H1 (cell line): ENCODE data around the gene TJP2. TPM values are rescaled to one million over a fixed set of nuclear protein-coding genes. Genes with fewer than 3 reads are reported as not detected.

ENCODE experiments used
- EZH2 ChIP-seq: fragments of 200-600 bp; sonication (generic); IDR thresholded peaks from 2 replicates; pipeline ENCODE4 v1.7.1; 2012; ENCODE audit warnings: low read depth, mild to moderate bottlenecking, moderate library complexity, low read length, inconsistent platforms; ENCODE audit not compliant: severe bottlenecking
- GTF2F1 ChIP-seq: IDR thresholded peaks from 2 replicates; pipeline ENCODE4 v1.6.1; 2012; ENCODE audit warnings: low read depth, low read length, improper control_type of control experiment, borderline replicate concordance
- KDM1A ChIP-seq: fragments of 200-600, 300-600 bp; sonication (generic); IDR thresholded peaks from 2 replicates; pipeline ENCODE4 v1.7.1; 2016; ENCODE audit warnings: mild to moderate bottlenecking, low read length, borderline replicate concordance
- SAP30 ChIP-seq: fragments of 300-600 bp; sonication (generic); IDR thresholded peaks from 2 replicates; pipeline ENCODE4 v1.7.1; 2012; ENCODE audit warnings: low read length, moderate library complexity, mild to moderate bottlenecking, inconsistent platforms; ENCODE audit not compliant: insufficient read depth, insufficient replicate concordance
- SIRT6 ChIP-seq: IDR thresholded peaks from one replicate; pipeline ENCODE4 v1.7.1; 2012; ENCODE audit warnings: low read length, inconsistent platforms
- TCF12 ChIP-seq: IDR thresholded peaks from 2 replicates; pipeline ENCODE4 v1.6.1; 2011; ENCODE audit warnings: low read depth, mild to moderate bottlenecking, low read length
- polyA plus RNA-seq, 7 experiments: library from polyadenylated mRNA; depleted of rRNA in 3 of 7; stranded (reverse) in 5 of 7; unstranded in 2 of 7; fragments of >200 nt in 5 of 7; fragments of 200-250 nt in 2 of 7; gene quantifications; 1 replicate in 5 of 7; 2 replicates in 1 of 7; 4 replicates in 1 of 7; pipeline versions ENCODE4 v1.2.1 to v1.2.3, GENCODE V29; 2011 to 2013; ENCODE audit warnings: missing spikeins in 2 of 7, mixed read lengths in 2 of 7
- total RNA-seq: library from RNA; stranded (reverse); fragmentation: NEBNext Ultra II Directional; extraction: Animal tissue kit (Norgen Biotek cat#: 25700); gene quantifications from 2 replicates; pipeline ENCODE4 v1.2.1, GENCODE V29; 2021
- TF ChIP-seq, protein P1 (sequence below): IDR thresholded peaks from 2 replicates; pipeline ENCODE4 v1.6.1; 2011; ENCODE audit warnings: low read depth, mild to moderate bottlenecking, low read length; ENCODE audit not compliant: insufficient read depth
- TF ChIP-seq, protein P2 (sequence below): IDR thresholded peaks from 2 replicates; pipeline ENCODE4 v1.6.1; 2012; ENCODE audit warnings: inconsistent platforms

The TJP2 gene
- total and polyA plus RNA-seq, 2 of the 8 experiments (the other 6 are each of a cell fraction or from before 2014, with no cell fraction given), result 54.9 to 137 TPM

- no peak for TF ChIP-seq SAP30
- TF ChIP-seq, protein P1, sequence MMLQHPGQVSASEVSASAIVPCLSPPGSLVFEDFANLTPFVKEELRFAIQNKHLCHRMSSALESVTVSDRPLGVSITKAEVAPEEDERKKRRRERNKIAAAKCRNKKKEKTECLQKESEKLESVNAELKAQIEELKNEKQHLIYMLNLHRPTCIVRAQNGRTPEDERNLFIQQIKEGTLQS, result no peak
- TF ChIP-seq, protein P2, sequence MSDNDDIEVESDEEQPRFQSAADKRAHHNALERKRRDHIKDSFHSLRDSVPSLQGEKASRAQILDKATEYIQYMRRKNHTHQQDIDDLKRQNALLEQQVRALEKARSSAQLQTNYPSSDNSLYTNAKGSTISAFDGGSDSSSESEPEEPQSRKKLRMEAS, result no peak
- no peak for TF ChIP-seq GTF2F1
- TF ChIP-seq TCF12, result no peak
- TF ChIP-seq SIRT6, result no peak
- no peak for TF ChIP-seq EZH2
- no peak for TF ChIP-seq KDM1A
Measured at GRCh38 chr9:69246629-69247028, 72.6 kb downstream of the TJP2 start (continued).
